GM19351 (cell line): ENCODE data around the gene CITED4.
"Not testable (repeated sequence)": the region's sequence is repeated elsewhere in the genome, so short reads cannot be mapped to it uniquely, and the experiment has no call there.

Experiments used
- ATAC-seq: cut with Tn5 transposase; IDR thresholded peaks from one replicate; pipeline ENCODE4 v1.9.1; 2021; ENCODE audit warnings: mild to moderate bottlenecking, moderate library complexity; ENCODE audit not compliant: unreplicated experiment

CITED4 gene, protein sequence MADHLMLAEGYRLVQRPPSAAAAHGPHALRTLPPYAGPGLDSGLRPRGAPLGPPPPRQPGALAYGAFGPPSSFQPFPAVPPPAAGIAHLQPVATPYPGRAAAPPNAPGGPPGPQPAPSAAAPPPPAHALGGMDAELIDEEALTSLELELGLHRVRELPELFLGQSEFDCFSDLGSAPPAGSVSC

DNA sequence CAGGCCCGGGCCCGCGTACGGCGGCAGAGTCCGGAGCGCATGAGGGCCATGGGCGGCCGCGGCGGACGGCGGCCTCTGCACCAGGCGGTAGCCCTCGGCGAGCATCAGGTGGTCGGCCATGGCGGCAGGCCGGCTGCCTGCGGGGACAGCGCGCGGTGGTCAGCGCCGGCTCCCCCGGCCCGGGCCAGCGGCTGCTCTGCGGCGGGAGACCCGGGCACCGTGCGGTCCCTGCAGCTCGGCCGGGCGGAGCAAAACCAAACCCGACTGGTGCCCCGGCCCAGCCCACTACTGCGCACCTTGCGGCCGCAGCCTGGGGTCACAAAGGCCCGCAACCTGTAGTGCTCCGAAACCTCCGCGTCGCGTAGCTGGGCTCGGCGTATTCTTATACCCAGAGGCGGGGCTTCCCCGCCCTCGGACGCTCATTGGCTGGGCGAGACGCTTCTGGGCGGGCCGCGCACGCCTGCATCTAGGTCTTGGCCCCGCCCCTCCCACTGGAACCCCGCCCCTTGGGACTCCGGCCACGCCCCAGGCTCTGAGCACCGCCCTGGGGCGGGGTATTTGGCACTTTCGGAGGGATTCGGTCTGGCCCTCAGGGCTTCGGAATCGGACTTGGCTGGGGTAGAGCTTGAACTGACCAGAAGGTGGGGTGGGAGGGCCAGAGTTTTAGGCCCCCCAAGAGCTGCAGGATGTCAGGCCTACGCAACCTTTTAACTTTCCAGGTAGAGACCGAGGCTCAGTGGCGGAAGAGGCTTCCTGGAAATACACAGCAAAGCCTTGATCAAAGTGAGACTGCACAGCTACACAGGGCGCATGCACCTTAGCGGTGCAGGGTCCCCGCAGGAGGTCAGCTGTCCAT is at the start of gene CITED4:
TSS of gene CITED4 (minus strand) at position 356 of the 856 bp plus-strand sequence. CDS start at position 120, 236 bp downstream.
- ATAC-seq, result peak; percentile 93

- no peak for ATAC-seq
These were observed 48.9 kb upstream of the CITED4 start for GRCh38 chr1:40911105-40911504.

DNA sequence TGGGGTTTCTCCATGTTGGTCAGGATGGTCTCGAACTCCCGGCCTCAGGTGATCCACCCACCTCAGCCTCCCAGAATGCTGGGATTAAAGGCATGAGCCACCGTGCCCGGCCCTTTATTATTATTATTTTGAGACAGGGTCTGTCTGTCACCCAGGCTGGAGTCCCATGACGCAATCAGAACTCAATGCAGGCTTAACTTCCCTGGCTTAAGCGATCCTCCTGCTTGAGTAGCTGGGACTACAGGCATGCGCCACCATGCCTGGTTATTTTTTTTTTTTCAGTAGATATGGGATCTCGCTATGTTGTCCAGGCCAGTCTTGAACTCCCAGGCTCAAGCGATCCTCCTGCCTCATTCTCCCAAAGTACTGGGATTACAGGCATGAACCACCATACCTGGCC is 47.1 kb upstream of the CITED4 start:
- ATAC-seq, result no peak

- ATAC-seq, result no peak
These were observed 46.2 kb upstream of the CITED4 start for GRCh38 chr1:40908350-40908749.

GRCh38 chr1:40907899-40908298 is 45.7 kb upstream of the CITED4 start:
- ATAC-seq, result no peak

DNA sequence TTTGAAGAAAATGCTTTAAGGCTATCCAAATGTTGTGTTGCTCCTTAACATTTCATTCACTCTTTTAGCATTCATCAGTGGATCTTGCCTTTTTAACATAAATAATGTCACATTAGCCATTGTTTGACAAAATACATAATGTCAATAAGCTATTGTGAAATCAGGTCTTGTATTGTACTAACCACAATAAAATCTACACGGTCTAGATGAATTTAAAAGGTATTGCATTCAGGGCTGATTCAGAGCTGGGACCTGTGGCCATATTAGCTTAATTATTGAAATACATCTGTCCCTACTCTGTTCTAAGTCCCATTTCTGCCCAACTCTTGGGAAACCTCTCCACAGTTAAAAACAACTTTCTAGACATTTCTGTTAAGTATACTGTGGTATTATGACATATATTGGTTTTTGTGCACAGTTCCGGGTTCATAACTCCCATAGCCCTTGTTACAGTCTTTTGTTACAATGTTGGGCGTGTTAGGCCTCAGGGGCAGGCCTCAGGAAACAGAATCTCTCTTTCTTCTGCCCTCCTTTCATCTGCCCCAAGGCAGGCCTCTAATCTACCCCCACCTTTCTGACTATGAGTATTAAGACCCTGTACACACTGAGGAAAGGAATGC is 44.7 kb upstream of the CITED4 start:
- ATAC-seq, result no peak

GRCh38 chr1:40905061-40905460 is 42.9 kb upstream of the CITED4 start:
- ATAC-seq, result no peak

DNA sequence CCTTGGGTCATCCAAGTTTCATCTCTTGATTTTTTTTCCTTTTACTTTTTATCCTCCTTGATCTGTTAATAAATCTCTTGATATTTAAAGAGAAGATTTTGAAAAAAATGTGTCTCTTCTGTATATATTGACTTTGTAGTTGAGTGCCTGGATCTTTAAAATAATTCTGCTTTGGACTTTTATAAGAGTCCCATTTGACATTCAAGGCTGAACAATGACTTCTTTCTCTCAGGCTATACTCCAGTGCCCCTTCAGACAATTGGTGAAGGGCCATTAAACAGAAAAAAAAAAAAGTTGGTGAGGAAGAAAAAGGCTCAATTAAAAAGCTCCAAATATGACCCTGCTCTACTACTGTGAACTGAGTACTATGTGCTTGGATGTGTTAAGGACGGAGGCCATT is 40.9 kb upstream of the CITED4 start:
- no peak for ATAC-seq

- ATAC-seq, result no peak
These were observed 40.0 kb upstream of the CITED4 start for GRCh38 chr1:40901886-40902852.

GRCh38 chr1:40899230-40899870 is 37.2 kb upstream of the CITED4 start:
- no peak for ATAC-seq

GRCh38 chr1:40898431-40898901 is 36.3 kb upstream of the CITED4 start:
- no peak for ATAC-seq

GRCh38 chr1:40897513-40897912 is 35.4 kb upstream of the CITED4 start:
- ATAC-seq, result no peak

GRCh38 chr1:40896482-40896881 is 34.3 kb upstream of the CITED4 start:
- ATAC-seq, result no peak

DNA sequence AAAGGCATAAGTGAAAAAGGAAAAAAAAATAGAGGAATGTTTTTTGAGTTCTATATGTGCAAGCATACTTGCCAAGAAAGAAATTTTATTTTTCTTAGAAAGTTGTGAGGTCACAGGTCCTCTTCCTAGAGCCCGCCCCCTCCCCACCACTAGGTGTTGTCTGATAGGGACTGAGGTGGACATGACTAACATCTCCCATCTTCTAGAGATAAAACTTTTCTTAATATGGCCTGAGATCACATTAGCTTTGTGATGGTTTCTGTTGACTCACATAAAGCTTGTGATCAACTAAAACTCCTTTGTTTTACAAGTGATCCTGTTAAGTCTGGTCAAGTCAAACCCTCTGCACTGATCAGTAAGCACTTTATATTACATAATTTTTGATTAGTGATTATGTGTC is 33.4 kb upstream of the CITED4 start:
- ATAC-seq, result no peak

DNA sequence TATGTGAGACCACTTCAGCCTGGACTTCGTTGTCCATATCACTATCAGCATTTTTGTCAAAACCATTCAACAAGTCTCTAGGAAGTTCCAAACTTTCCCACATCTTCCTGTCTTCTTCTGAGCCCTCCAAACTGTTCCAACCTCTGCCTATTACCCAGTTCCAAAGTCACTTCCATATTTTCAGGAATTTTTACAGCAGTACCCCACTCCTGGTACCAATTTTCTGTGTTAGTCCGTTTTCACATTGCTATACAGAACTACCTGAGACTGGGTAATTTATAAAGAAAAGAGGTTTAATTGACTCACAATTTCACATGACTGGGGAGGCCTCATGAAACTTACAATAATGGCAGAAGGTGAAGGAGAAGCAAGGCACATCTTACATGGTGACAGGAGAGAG is 32.7 kb upstream of the CITED4 start:
- not testable (repeated sequence) for ATAC-seq

GRCh38 chr1:40894455-40894854 is 32.3 kb upstream of the CITED4 start:
- no peak for ATAC-seq

GRCh38 chr1:40893946-40894345 is 31.8 kb upstream of the CITED4 start:
- no peak for ATAC-seq

- no peak for ATAC-seq
These were observed 30.2 kb upstream of the CITED4 start for GRCh38 chr1:40892354-40892753.

DNA sequence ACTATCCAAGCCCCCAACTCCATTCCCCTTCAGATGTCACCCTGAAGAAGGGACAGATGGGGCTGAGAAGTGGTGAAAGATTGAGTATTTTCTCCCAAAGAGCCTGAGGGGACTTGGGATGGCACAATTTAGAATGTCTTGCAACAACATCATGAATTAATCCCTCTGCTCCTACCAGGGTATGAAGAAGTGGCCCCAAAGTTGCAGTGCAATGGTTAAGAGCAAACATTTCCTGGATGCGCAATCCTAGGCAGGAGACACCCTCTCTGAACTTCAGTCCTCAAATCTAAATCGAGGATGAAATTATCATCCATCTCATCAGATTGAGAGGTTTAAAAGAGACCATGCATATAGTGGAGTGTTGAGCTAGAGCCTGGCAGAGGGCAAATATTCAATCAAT is 28.6 kb upstream of the CITED4 start:
- ATAC-seq, result no peak

- no peak for ATAC-seq
These were observed 25.5 kb upstream of the CITED4 start for GRCh38 chr1:40887652-40888051.
